Measurements from ENCODE around the gene YIF1A.

YIF1A gene

GRCh38 chr11:66291706-66292542 is 3.0 kb upstream of the YIF1A start, which contains the start of gene TMEM151A:
TSS of gene TMEM151A (plus strand) at chr11:66291894. CDS start at chr11:66292014, 120 bp downstream.
- H3K4me3 ChIP-seq (ENCODE audit: low read depth, low read length), result peak within 1 kb of the TSS; percentile 36
- DNase-seq (ENCODE audit: low read depth), result no peak
- no peak for TF ChIP-seq CTCF (IDR thresholded peaks at IDR 0.05; ENCODE audit: control insufficient read depth, extremely low read depth, insufficient read depth)

- no peak for TF ChIP-seq CTCF (IDR thresholded peaks at IDR 0.05; ENCODE audit: control insufficient read depth, extremely low read depth, insufficient read depth)
- DNase-seq (ENCODE audit: low read depth), result no peak
- no peak overlapping the region for H3K4me3 ChIP-seq (ENCODE audit: low read depth, low read length)
Measured at GRCh38 chr11:66291303-66291705, 2.4 kb upstream of the YIF1A start.

- peak overlapping the region; percentile 85 for H3K4me3 ChIP-seq (ENCODE audit: low read depth, low read length)
- no peak for TF ChIP-seq CTCF (IDR thresholded peaks at IDR 0.05; ENCODE audit: control insufficient read depth, extremely low read depth, insufficient read depth)
Measured at GRCh38 chr11:66290330-66290621, 1.3 kb upstream of the YIF1A start.

GRCh38 chr11:66289548-66290329 is 796 bp upstream of the YIF1A start:
- peak overlapping the region; percentile 85 for H3K4me3 ChIP-seq (ENCODE audit: low read depth, low read length)
- TF ChIP-seq CTCF (IDR thresholded peaks at IDR 0.05; ENCODE audit: control insufficient read depth, extremely low read depth, insufficient read depth), result no peak
- no peak for DNase-seq (ENCODE audit: low read depth)

More at GRCh38 chr11:66290330-66290621, 1.3 kb upstream of the YIF1A start:
- DNase-seq (ENCODE audit: low read depth), result no peak

GRCh38 chr11:66287889-66288670 is 863 bp downstream of the YIF1A start:
- no peak for DNase-seq (ENCODE audit: low read depth)

More at GRCh38 chr11:66287889-66288670, 863 bp downstream of the YIF1A start:
- peak overlapping the region; percentile 85 for H3K4me3 ChIP-seq (ENCODE audit: low read depth, low read length)
- TF ChIP-seq CTCF (IDR thresholded peaks at IDR 0.05; ENCODE audit: control insufficient read depth, extremely low read depth, insufficient read depth), result no peak

All from LNCaP clone FGC (cell line).